OCI-LY3 (cell line): ENCODE data around the gene ESYT1.

Source experiments
- H2AFZ ChIP-seq: fragments of 200-600, 300-600 bp; shearing (Covaris generic); 2 replicates; pipeline ENCODE4 v1.6.0; 2014; ENCODE audit warnings: antibody characterized with exemption, low read depth, low read length
- H3K27ac ChIP-seq: fragments of 200-600, 300-600 bp; sonication (generic); 2 replicates; pipeline ENCODE4 v1.5.1; 2014; ENCODE audit warnings: mild to moderate bottlenecking, low read length, moderate library complexity, mixed read lengths
- H3K27me3 ChIP-seq: fragments of 200-600, 300-600 bp; sonication (generic); 2 replicates; pipeline ENCODE4 v1.6.1; 2014; ENCODE audit warnings: low read depth, low read length, mixed read lengths
- H3K36me3 ChIP-seq: fragments of 200-600, 300-600 bp; sonication (generic); replicated peaks from 2 replicates; pipeline ENCODE3; 2014; ENCODE audit warnings: low read depth, low read length, mixed read lengths
- H3K4me1 ChIP-seq: fragments of 300-600, 200-600 bp; sonication (generic); 2 replicates; pipeline ENCODE4 v1.6.1; 2014; ENCODE audit warnings: low read length, mixed read lengths
- H3K4me2 ChIP-seq: fragments of 200-600, 300-600 bp; sonication (generic); 2 replicates; pipeline ENCODE4 v1.6.1; 2014; ENCODE audit warnings: low read length, mixed read lengths
- H3K4me3 ChIP-seq: fragments of 300-600, 200-600 bp; sonication (generic); 2 replicates; pipeline ENCODE4 v1.5.1; 2014; ENCODE audit warnings: antibody characterized with exemption, mild to moderate bottlenecking, low read length, moderate library complexity
- H3K79me2 ChIP-seq: fragments of 300-600, 200-600 bp; shearing (Covaris generic); 2 replicates; pipeline ENCODE4 v1.6.1; 2014; ENCODE audit warnings: mild to moderate bottlenecking, low read length, mixed read lengths
- H3K9ac ChIP-seq: fragments of 300-600, 200-600 bp; shearing (Covaris generic); 2 replicates; pipeline ENCODE4 v1.6.0; 2014; ENCODE audit warnings: mild to moderate bottlenecking, low read length, moderate library complexity
- H3K9me3 ChIP-seq: fragments of 200-600, 300-600 bp; shearing (Covaris generic); 2 replicates; pipeline ENCODE4 v1.6.1; 2014; ENCODE audit warnings: low read length, mixed read lengths; ENCODE audit not compliant: insufficient read depth
- H4K20me1 ChIP-seq: fragments of 200-600, 300-600 bp; sonication (generic); 2 replicates; pipeline ENCODE4 v1.6.1; 2016; ENCODE audit warnings: low read length, mixed read lengths; ENCODE audit not compliant: insufficient read depth
- EZH2phosphoT487 ChIP-seq: fragments of 200-600 bp; shearing (Covaris generic); IDR thresholded peaks from 2 replicates; pipeline ENCODE4 v1.6.1; 2018; ENCODE audit warnings: antibody characterized with exemption, mixed run types, low read depth
- TF ChIP-seq, protein P1 (sequence below): fragments of 200-600, 300-600 bp; sonication (generic); IDR thresholded peaks from 2 replicates; pipeline ENCODE4 v1.5.1; 2014; ENCODE audit warnings: antibody characterized with exemption, low read length, low read depth

Gene ESYT1

DNA sequence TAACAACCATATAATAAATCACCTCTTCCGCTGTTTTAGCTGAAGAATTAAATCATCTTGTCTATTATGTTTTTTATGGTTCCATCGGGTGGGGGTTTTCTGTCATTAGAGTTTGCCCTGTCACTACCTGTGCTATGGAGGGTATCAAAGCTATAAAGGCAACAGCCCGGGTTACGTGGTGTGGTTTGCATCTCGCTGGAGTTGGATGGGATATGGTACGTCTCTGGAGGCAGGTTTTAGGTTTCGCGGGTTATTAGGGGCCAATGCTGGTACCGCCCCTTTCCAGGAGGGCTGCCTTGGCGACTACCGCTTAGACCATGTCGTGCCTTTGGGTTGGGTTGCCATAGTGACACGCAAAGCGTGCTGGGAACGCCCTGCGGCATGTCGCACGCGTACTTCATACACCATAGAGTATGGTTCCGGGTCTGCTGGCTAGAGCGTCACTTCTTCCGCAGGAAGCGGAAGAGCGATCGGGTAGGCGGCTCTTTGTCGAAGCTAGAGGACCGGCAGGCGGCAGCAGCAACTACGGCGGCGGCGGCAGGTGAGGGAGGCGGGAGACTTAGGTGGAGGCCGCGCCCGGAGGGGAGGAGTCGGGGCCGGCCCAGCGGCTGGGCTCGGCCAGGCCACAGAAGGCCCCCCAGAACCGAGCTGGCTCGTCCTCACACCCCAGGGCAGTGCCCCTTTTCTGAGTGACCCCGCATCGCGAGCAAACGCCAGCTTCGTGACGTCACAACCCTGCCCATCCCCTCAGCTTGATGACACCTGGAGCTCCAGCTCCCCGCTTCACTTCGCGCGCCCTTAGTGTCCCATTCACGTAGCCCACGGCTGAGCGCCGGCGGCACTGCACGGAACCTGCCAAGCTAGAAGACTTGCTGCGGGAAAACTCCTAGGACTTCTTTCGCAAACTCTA is 10.0 kb upstream of the ESYT1 start, which contains the start of gene ZC3H10:
TSS of gene ZC3H10 (plus strand) at position 489 of the 910 bp plus-strand sequence. CDS start 2,297 bp downstream, outside the sequence.
- no peaks in the 10 kb centered on the region for H3K9me3 ChIP-seq
- no peaks in the 10 kb centered on the region for H3K27me3 ChIP-seq
- peak within 1 kb of the TSS; percentile 87 for H3K27ac ChIP-seq
- H4K20me1 ChIP-seq: no peaks in the 10 kb centered on the region
- H3K4me1 ChIP-seq: peaks cover 18% of the 10 kb centered on the region
- peaks cover 21% of the 10 kb centered on the region for H3K79me2 ChIP-seq
- peak within 1 kb of the TSS; percentile 96 for H3K9ac ChIP-seq
- TF ChIP-seq EZH2phosphoT487: no peak
- TF ChIP-seq, protein P1, sequence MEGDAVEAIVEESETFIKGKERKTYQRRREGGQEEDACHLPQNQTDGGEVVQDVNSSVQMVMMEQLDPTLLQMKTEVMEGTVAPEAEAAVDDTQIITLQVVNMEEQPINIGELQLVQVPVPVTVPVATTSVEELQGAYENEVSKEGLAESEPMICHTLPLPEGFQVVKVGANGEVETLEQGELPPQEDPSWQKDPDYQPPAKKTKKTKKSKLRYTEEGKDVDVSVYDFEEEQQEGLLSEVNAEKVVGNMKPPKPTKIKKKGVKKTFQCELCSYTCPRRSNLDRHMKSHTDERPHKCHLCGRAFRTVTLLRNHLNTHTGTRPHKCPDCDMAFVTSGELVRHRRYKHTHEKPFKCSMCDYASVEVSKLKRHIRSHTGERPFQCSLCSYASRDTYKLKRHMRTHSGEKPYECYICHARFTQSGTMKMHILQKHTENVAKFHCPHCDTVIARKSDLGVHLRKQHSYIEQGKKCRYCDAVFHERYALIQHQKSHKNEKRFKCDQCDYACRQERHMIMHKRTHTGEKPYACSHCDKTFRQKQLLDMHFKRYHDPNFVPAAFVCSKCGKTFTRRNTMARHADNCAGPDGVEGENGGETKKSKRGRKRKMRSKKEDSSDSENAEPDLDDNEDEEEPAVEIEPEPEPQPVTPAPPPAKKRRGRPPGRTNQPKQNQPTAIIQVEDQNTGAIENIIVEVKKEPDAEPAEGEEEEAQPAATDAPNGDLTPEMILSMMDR: peak; percentile 39
- peak within 1 kb of the TSS; percentile 89 for H3K4me3 ChIP-seq
- no peak within 1 kb of the TSS for H2AFZ ChIP-seq
- H3K36me3 ChIP-seq: peaks cover 21% of the 10 kb centered on the region
- H3K4me2 ChIP-seq: peak within 1 kb of the TSS; percentile 77

DNA sequence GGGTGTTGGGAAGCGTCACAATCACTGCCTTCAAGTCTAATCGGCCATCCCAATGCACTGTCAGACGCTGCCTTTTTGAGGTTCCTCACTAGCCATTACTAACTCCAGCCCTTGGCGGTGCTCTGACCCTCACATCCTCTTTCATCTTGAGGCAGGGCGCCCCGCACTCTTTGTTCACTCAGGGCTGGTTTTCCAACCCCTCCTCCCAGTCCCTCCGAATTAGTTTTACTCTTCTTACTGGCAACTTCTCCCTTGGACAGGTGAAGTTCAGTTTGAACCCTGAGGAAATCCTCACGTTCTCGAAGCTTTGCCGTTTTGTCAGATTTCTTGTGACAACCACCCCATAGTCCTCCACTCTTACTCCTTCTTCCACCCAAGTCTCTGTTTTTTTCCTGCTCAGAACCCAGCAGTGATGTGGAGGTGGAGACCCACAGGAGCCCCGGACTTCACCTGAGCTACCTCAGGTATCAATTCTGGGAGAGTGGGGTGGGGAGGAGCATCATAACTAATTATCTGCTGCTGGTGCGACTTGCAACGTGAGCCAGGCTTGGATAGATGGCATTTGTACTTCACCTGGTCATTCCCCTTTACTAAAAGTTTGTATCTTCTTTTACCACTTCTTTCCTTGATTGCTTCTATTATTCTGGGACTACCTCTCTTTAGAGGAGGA is 9.2 kb upstream of the ESYT1 start:
- Histone ChIP-seq H2AFZ (no peak overlapping the region), H3K27ac (peak overlapping the region; percentile 69), H3K9ac (peak overlapping the region; percentile 76), H4K20me1 (no peaks in the 10 kb centered on the region), H3K4me3 (peak overlapping the region; percentile 89), H3K27me3 (no peaks in the 10 kb centered on the region), H3K36me3 (peaks cover 17% of the 10 kb centered on the region), H3K4me2 (peak overlapping the region; percentile 72), H3K9me3 (no peaks in the 10 kb centered on the region), H3K4me1 (peaks cover 18% of the 10 kb centered on the region), H3K79me2 (peaks cover 21% of the 10 kb centered on the region)
- no peak for TF ChIP-seq EZH2phosphoT487
- TF ChIP-seq, protein P1: no peak

DNA sequence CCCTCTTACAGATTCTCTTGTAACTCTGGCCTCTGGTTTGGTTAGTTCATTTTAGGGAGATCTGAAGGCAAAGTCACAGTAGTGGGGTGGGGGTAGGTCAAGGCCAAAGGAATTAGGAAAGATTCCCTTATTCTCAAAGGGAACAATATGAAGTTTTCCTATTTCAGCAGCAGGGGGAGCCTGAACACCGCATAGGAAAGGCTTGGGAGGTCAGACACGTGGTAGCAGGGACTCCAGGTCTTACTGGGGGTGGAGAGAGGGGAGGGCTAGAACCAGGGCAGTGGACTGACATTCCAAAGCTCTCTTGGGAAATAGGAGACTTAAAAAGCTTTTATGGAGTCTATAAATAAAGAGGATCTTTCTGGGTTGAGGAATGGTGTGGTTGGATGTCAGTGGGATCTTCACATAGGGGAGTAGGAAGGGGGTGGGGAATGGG is 8.7 kb upstream of the ESYT1 start:
- H3K9ac ChIP-seq: peak overlapping the region; percentile 76
- peaks cover 18% of the 10 kb centered on the region for H3K4me1 ChIP-seq
- peaks cover 21% of the 10 kb centered on the region for H3K79me2 ChIP-seq
- H3K9me3 ChIP-seq: no peaks in the 10 kb centered on the region
- no peak overlapping the region for H2AFZ ChIP-seq
- H3K36me3 ChIP-seq: peaks cover 14% of the 10 kb centered on the region
- TF ChIP-seq, protein P1: peak; percentile 72
- no peak for TF ChIP-seq EZH2phosphoT487
- H3K4me3 ChIP-seq: peak overlapping the region; percentile 89
- no peaks in the 10 kb centered on the region for H3K27me3 ChIP-seq
- H3K27ac ChIP-seq: peak overlapping the region; percentile 69
- H3K4me2 ChIP-seq: peak overlapping the region; percentile 72
- H4K20me1 ChIP-seq: no peaks in the 10 kb centered on the region
